Neural cell (in vitro differentiated cells): ENCODE results near the gene ALDH2.
A peak's percentile ranks its signal among the peaks of the same experiment; 100 is the strongest.

ENCODE experiments used
- CTCF ChIP-seq: fragments of 450-650 bp; IDR thresholded peaks from 2 replicates; pipeline ENCODE4 v1.5.1; 2014; ENCODE audit warnings: antibody characterized with exemption, mild to moderate bottlenecking, moderate library complexity; ENCODE audit not compliant: poor library complexity, severe bottlenecking
- EP300 ChIP-seq: fragments of 450-650 bp; conservative IDR thresholded peaks from 2 replicates; pipeline ENCODE4 v1.6.1; 2014; ENCODE audit warnings: antibody characterized with exemption, mild to moderate bottlenecking, moderate library complexity; ENCODE audit not compliant: poor library complexity, severe bottlenecking
- EZH2 ChIP-seq: fragments of 200-600, 300-800 bp; shearing (Covaris generic), sonication (generic); IDR thresholded peaks from 2 replicates; pipeline ENCODE4 v1.6.1; 2014; ENCODE audit warnings: antibody characterized with exemption, low read length, borderline replicate concordance, mild to moderate bottlenecking; ENCODE audit not compliant: insufficient read depth, poor library complexity, severe bottlenecking
- MXI1 ChIP-seq: fragments of 450-650 bp; conservative IDR thresholded peaks from 2 replicates; pipeline ENCODE4 v1.6.1; 2014; ENCODE audit warnings: antibody characterized with exemption, mild to moderate bottlenecking; ENCODE audit not compliant: poor library complexity, severe bottlenecking
- POLR2AphosphoS5 ChIP-seq: IDR thresholded peaks from 2 replicates; pipeline ENCODE4 v1.6.1; 2012
- RAD21 ChIP-seq: fragments of 450-650 bp; conservative IDR thresholded peaks from 2 replicates; pipeline ENCODE4 v1.6.1; 2014; ENCODE audit warnings: antibody characterized with exemption, mild to moderate bottlenecking, moderate library complexity
- REST ChIP-seq: IDR thresholded peaks from 2 replicates; pipeline ENCODE4 v1.6.1; 2012; ENCODE audit warnings: borderline replicate concordance
- SMC3 ChIP-seq: fragments of 450-650 bp; conservative IDR thresholded peaks from 2 replicates; pipeline ENCODE4 v1.6.1; 2014; ENCODE audit warnings: antibody characterized with exemption, mild to moderate bottlenecking, moderate library complexity; ENCODE audit not compliant: poor library complexity

- TF ChIP-seq RAD21 (peak; percentile 64), SMC3 (peak; percentile 69), CTCF (peak; percentile 85), REST (no peak), EP300 (peak; percentile 77), EZH2 (no peak), POLR2AphosphoS5 (no peak), MXI1 (no peak)
These were observed 46.4 kb downstream of the ALDH2 start for GRCh38 chr12:111812881-111813741.
